SK-N-SH treated with all-trans-retinoic acid at 6 μM for 48 hours (cell line): ENCODE measurements around the gene CELA3A.

Source experiments
- ATAC-seq: fragments of 200-7000 bp; cut with Tn5 transposase; 3 replicates; pipeline ENCODE4 v1.9.1; 2020; ENCODE audit warnings: mild to moderate bottlenecking, moderate library complexity
- ARNTL ChIP-seq: fragments of 450-650 bp; formaldehyde crosslinking; IDR thresholded peaks from 2 replicates; pipeline ENCODE4 v1.5.0; 2020; ENCODE audit warnings: low read depth, mild to moderate bottlenecking, moderate library complexity, borderline replicate concordance
- BACH2 ChIP-seq: fragments of 250-450 bp; sonication (Bioruptor Pico); IDR thresholded peaks from 2 replicates; pipeline ENCODE4 v1.9.0; 2021; ENCODE audit warnings: mild to moderate bottlenecking, borderline replicate concordance
- CSDC2 ChIP-seq: fragments of 250-450 bp; sonication (Bioruptor Pico); IDR thresholded peaks from 2 replicates; pipeline ENCODE4 v1.5.0; 2020; ENCODE audit warnings: mild to moderate bottlenecking, moderate library complexity
- CSRNP3 ChIP-seq: fragments of 250-450 bp; sonication (Bioruptor Pico); IDR thresholded peaks from 2 replicates; pipeline ENCODE4 v1.5.1; 2021; ENCODE audit warnings: mild to moderate bottlenecking, moderate library complexity
- ESRRG ChIP-seq: fragments of 250-450 bp; sonication (Bioruptor Pico); IDR thresholded peaks from 2 replicates; pipeline ENCODE4 v1.6.1; 2021; ENCODE audit warnings: mild to moderate bottlenecking
- ISL1 ChIP-seq: fragments of 250-450 bp; sonication (Bioruptor Pico); IDR thresholded peaks from 2 replicates; pipeline ENCODE4 v2.1.2; 2022; ENCODE audit warnings: mild to moderate bottlenecking, moderate library complexity
- OSR1 ChIP-seq: fragments of 250-450 bp; sonication (Bioruptor Pico); IDR thresholded peaks from 2 replicates; pipeline ENCODE4 v1.8.0; 2022; ENCODE audit warnings: moderate library complexity, mild to moderate bottlenecking, inconsistent platforms
- POU6F1 ChIP-seq: fragments of 250-450 bp; sonication (Bioruptor Pico); IDR thresholded peaks from 2 replicates; pipeline ENCODE4 v1.8.0; 2021; ENCODE audit warnings: low read depth, mild to moderate bottlenecking, moderate library complexity, borderline replicate concordance
- PPARA ChIP-seq: fragments of 250-450 bp; sonication (Bioruptor Pico); IDR thresholded peaks from 2 replicates; pipeline ENCODE4 v1.5.0; 2020; ENCODE audit warnings: mild to moderate bottlenecking, borderline replicate concordance
- RARB ChIP-seq: fragments of 250-450 bp; sonication (Bioruptor Pico); IDR thresholded peaks from 2 replicates; pipeline ENCODE4 v1.8.0; 2021; ENCODE audit warnings: mild to moderate bottlenecking, moderate library complexity
- SNAI2 ChIP-seq: fragments of 250-450 bp; sonication (Bioruptor Pico); IDR thresholded peaks from 2 replicates; pipeline ENCODE4 v1.5.0; 2020; ENCODE audit warnings: mild to moderate bottlenecking, moderate library complexity
- TCF4 ChIP-seq: fragments of 250-450 bp; sonication (Bioruptor Pico); IDR thresholded peaks from 2 replicates; pipeline ENCODE4 v1.8.0; 2021; ENCODE audit warnings: mild to moderate bottlenecking, moderate library complexity, borderline replicate concordance
- TOX ChIP-seq: fragments of 250-450 bp; sonication (Bioruptor Pico); IDR thresholded peaks from 2 replicates; pipeline ENCODE4 v1.8.0; 2021; ENCODE audit warnings: mild to moderate bottlenecking, moderate library complexity, borderline replicate concordance
- ZC3H10 ChIP-seq: fragments of 250-450 bp; sonication (Bioruptor Pico); IDR thresholded peaks from 2 replicates; pipeline ENCODE4 v1.5.1; 2021; ENCODE audit warnings: mild to moderate bottlenecking, moderate library complexity
- ZNF565 ChIP-seq: fragments of 450-650 bp; formaldehyde crosslinking; conservative IDR thresholded peaks from 2 replicates; pipeline ENCODE4 v1.5.0; 2020; ENCODE audit warnings: low read depth, mild to moderate bottlenecking, moderate library complexity
- ZNF70 ChIP-seq: fragments of 450-650 bp; formaldehyde crosslinking; IDR thresholded peaks from 2 replicates; pipeline ENCODE4 v1.5.0; 2020; ENCODE audit warnings: mild to moderate bottlenecking, moderate library complexity
- ZNF8 ChIP-seq: fragments of 450-650 bp; formaldehyde crosslinking; IDR thresholded peaks from 2 replicates; pipeline ENCODE4 v1.5.0; 2020; ENCODE audit warnings: mild to moderate bottlenecking, moderate library complexity
- TF ChIP-seq, protein P1 (sequence below): fragments of 250-450 bp; sonication (Bioruptor Pico); IDR thresholded peaks from 2 replicates; pipeline ENCODE4 v1.5.0; 2020; ENCODE audit warnings: mild to moderate bottlenecking, moderate library complexity
- TF ChIP-seq, protein P2 (sequence below): fragments of 250-450 bp; sonication (Bioruptor Pico); IDR thresholded peaks from 2 replicates; pipeline ENCODE4 v1.5.1; 2020; ENCODE audit warnings: low read depth, mild to moderate bottlenecking, moderate library complexity

The CELA3A gene

GRCh38 chr1:22040286-22040623, 38.8 kb downstream of the CELA3A start:
- no peak for ATAC-seq
- no peak for TF ChIP-seq POU6F1 (CRISPR knock-in tag)
- TF ChIP-seq ZNF8 (CRISPR knock-in tag) = no peak
- TF ChIP-seq, protein P1, sequence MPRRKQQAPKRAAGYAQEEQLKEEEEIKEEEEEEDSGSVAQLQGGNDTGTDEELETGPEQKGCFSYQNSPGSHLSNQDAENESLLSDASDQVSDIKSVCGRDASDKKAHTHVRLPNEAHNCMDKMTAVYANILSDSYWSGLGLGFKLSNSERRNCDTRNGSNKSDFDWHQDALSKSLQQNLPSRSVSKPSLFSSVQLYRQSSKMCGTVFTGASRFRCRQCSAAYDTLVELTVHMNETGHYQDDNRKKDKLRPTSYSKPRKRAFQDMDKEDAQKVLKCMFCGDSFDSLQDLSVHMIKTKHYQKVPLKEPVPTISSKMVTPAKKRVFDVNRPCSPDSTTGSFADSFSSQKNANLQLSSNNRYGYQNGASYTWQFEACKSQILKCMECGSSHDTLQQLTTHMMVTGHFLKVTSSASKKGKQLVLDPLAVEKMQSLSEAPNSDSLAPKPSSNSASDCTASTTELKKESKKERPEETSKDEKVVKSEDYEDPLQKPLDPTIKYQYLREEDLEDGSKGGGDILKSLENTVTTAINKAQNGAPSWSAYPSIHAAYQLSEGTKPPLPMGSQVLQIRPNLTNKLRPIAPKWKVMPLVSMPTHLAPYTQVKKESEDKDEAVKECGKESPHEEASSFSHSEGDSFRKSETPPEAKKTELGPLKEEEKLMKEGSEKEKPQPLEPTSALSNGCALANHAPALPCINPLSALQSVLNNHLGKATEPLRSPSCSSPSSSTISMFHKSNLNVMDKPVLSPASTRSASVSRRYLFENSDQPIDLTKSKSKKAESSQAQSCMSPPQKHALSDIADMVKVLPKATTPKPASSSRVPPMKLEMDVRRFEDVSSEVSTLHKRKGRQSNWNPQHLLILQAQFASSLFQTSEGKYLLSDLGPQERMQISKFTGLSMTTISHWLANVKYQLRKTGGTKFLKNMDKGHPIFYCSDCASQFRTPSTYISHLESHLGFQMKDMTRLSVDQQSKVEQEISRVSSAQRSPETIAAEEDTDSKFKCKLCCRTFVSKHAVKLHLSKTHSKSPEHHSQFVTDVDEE (CRISPR knock-in tag) = no peak
- TF ChIP-seq, protein P2, sequence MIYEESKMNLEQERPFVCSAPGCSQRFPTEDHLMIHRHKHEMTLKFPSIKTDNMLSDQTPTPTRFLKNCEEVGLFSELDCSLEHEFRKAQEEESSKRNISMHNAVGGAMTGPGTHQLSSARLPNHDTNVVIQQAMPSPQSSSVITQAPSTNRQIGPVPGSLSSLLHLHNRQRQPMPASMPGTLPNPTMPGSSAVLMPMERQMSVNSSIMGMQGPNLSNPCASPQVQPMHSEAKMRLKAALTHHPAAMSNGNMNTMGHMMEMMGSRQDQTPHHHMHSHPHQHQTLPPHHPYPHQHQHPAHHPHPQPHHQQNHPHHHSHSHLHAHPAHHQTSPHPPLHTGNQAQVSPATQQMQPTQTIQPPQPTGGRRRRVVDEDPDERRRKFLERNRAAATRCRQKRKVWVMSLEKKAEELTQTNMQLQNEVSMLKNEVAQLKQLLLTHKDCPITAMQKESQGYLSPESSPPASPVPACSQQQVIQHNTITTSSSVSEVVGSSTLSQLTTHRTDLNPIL (CRISPR knock-in tag) = no peak
- no peak for TF ChIP-seq BACH2 (CRISPR knock-in tag)
- no peak for TF ChIP-seq ZNF565 (CRISPR knock-in tag)
- no peak for TF ChIP-seq CSRNP3 (CRISPR knock-in tag)
- TF ChIP-seq ZC3H10 (CRISPR knock-in tag) = no peak
- no peak for TF ChIP-seq TCF4
- TF ChIP-seq ISL1 = no peak
- TF ChIP-seq ARNTL (CRISPR knock-in tag) = no peak
- TF ChIP-seq SNAI2 (CRISPR knock-in tag) = no peak
- TF ChIP-seq TOX = no peak
- no peak for TF ChIP-seq ZNF70
- no peak for TF ChIP-seq OSR1 (CRISPR knock-in tag)
- TF ChIP-seq ESRRG (CRISPR knock-in tag) = no peak

DNA sequence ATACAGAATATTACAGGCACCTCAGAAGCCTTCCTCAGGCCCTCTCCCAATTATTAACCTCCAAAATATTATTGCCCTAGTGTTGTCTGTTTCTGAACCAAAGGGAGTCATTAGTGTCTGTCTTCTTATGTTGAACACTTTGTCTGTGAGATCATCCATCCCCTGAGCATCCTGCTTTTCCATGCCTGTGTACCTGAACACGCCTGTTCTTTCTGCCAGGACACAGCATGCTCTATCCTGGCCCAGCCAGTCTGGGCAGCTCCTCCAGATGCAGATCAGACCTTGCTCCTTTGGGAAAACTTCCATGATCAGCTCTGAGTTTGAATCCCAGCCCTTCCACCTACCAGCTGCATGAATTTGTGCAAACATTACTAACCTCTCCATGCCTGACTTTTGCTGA, 40.0 kb downstream of the CELA3A start:
- no peak for ATAC-seq
- no peak for TF ChIP-seq ISL1
- TF ChIP-seq BACH2 (CRISPR knock-in tag) = no peak
- no peak for TF ChIP-seq SNAI2 (CRISPR knock-in tag)
- TF ChIP-seq RARB = no peak
- TF ChIP-seq CSDC2 (CRISPR knock-in tag) = no peak
- TF ChIP-seq ZNF565 (CRISPR knock-in tag) = no peak
- TF ChIP-seq TCF4 = no peak
- no peak for TF ChIP-seq POU6F1 (CRISPR knock-in tag)

DNA sequence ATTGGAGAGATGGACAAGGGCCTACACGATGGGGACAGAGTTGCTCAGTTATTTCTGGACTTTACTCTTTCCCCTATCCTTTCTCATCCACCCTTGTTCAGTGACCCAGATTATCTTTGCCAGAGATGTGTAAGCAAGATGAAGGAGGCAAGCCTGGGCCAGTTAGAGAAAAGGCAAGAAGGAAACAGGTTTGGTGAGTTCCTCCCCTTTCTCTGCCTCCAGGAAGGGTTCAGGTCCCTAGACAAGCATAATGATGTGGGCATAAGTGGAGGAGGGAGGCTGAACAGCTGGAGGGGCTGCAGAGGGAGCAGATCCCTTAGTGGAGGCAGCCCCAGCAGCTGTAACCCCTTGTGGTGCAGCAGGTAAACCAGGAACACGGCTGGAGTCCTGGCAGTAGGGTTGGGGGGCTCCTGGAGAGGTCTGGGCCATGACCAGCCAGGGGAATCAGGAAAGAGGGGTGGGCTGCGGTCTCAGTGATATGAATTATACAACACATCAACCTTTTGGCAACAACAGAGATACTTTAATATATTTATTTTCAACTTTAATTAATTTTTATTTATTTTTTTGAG, 41.8 kb downstream of the CELA3A start:
- TF ChIP-seq PPARA (CRISPR knock-in tag) (no peak), ESRRG (CRISPR knock-in tag) (no peak), ISL1 (no peak), ZNF565 (CRISPR knock-in tag) (no peak), BACH2 (CRISPR knock-in tag) (no peak), TOX (no peak), RARB (no peak)
- no peak for ATAC-seq
